Measurements from ENCODE around the gene PIK3R1.

- TF ChIP-seq CTCF (conservative IDR thresholded peaks at IDR 0.05): no peak
- no peak for TF ChIP-seq ZFX (IDR thresholded peaks at IDR 0.05)
These were observed 130.0 kb downstream of the PIK3R1 start for GRCh38 chr5:68345582-68345981.
